NCI-H1930 (cell line): ENCODE measurements around the gene MINDY4.

Source experiments
- DNase-seq, 2 experiments: peaks; one replicate each; lab custom pipeline; 2025; lab: John Stamatoyannopoulos, UW

MINDY4 gene

DNA sequence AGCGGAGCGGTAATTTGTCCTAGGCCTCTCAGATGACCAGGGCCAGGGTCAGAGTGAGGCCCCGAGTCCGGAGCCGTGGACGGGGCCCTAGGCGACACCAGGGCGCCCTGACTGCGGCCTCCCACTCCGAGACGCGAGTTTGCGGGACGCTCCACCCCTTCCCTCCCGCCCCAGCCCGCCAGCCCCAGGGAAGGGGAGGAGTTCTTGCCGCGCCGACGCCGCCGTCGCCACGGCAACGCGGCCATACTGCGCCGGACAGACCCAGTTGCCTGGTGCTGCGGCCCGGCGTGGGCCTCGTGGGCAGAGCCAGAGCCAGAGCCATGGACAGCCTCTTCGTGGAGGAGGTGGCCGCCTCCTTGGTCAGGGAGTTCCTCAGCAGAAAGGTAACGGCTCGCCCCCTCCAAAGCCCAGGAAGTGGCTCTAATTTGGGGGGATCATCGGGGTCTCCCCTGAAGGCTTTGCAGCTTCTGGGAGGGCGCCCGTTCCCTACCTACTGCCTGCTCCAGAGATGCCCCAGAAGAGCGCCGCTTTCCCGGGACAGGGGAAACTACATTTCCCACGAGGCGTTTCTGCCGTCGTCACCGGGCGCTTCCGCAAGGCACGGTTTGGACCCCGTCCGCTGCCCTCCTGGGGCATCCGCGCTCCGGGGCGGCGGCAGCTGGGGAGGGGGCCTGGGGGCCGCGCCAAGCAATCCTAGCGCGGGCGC, at the start of gene MINDY4:
Gene MINDY4 (plus strand): TSS at position 244 of the 706 bp plus-strand sequence. CDS start 77 bp downstream, at position 321.
- DNase-seq = peak; percentile 68 to 78

DNA sequence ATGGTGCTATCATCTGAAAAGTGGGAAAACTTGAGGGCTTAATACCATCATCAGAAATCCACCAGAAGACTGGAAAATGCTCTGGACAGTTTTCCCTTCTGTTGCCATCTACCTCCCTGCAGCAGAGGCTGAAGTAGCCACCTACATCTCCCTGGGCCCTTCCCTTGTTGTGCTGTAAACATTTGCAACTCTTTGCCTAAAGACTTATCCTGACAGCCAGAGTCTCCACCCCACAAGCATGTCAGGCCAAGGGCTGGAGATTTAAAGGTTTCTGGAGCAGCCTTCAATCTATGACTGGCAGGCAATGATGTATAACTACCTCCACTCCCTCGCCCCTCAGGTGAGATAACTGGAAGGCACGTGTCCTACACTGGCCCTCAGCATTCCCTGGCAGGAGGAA, 49.0 kb upstream of the MINDY4 start:
- no peak for DNase-seq

DNA sequence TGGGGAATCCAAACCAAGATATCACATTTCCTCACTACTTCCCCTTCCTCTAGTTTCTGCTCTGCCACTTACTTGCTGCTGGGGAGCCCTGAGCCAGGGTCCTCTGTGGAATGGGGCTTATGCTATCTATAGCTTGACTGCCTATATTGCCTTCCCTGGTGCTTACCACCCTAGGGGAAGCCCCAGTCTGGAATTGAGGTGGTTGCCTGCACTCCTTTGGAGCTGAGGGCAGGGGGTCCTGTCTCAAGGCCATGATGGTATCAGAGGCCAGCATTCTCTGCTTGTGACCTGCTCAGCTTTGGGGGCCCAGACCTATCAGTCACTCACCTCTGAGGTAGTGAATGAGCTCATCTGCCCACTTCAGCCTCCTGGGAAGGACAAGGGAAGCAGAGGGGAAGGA, 48.5 kb upstream of the MINDY4 start:
- no peak for DNase-seq

GRCh38 chr7:30723776-30724175, 47.4 kb upstream of the MINDY4 start:
- no peak for DNase-seq

- DNase-seq = no peak
These were observed 44.8 kb upstream of the MINDY4 start for GRCh38 chr7:30726296-30727006.

GRCh38 chr7:30727061-30727945, 43.9 kb upstream of the MINDY4 start:
- no peak for DNase-seq

DNA sequence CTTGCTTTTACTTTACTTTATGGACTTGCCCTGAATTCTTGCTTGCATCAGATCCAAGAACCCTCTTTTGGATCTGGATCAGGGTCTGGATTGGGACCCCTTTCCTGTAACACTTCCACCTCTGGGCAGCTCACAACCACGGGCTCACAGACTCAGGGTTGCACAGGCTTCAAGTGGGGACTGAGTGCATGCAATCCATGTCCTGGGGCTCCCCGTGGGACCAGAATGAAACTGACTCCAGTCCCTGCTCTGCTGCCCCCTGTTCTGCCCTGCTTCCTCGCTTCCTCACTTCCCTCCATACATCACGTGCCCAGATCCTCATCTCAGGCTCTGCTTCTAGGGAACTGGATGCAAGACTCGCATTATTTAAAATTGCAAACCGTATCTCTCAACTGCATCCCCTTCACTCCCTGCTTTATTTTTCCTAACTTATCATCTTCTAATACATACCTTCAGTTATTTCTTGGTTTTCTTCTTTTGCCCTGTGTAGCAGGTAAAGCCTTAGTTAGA, 42.6 kb upstream of the MINDY4 start:
- no peak for DNase-seq

GRCh38 chr7:30729642-30730041, 41.6 kb upstream of the MINDY4 start:
- DNase-seq = no peak

GRCh38 chr7:30730097-30730496, 41.1 kb upstream of the MINDY4 start:
- DNase-seq = no peak

DNA sequence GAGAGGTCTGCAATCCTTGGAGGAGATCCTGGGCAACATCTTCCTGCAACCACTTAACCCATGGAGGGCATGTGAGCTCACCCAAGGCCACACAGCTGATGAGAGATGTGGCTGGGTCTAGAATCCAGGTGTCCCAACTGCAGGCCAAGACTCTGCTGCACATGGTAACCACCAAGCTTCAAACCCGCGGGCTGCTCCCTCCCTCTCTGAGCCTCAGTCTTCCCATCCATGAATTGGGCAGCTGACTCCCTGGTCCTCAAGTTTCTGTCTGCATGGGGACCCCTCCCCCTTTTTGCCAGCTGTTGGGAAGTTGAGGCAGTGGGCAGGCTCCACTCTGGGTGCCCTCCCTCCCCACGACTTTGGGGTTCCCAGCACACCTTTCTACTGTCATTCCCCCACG, 40.2 kb upstream of the MINDY4 start:
- DNase-seq = no peak

DNA sequence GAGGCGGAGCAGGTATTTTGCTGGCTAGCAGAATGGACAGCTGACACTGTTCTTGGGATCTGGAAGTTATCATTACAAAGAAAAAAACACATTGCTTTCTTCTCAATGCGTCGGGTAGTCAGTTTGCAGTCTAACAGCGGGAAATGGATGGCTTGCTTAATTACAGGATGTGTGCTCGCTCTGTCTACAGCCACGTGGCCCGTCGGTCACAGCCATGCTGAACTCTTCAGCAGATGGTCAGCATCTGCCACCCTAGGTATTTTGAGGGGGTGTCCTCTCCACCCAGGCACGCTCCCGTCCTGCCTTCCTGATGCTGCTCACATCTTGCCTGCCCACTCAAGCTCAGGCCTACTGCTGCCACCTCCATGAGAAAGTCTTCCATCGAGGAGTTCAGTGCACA, 39.6 kb upstream of the MINDY4 start:
- DNase-seq = no peak

DNA sequence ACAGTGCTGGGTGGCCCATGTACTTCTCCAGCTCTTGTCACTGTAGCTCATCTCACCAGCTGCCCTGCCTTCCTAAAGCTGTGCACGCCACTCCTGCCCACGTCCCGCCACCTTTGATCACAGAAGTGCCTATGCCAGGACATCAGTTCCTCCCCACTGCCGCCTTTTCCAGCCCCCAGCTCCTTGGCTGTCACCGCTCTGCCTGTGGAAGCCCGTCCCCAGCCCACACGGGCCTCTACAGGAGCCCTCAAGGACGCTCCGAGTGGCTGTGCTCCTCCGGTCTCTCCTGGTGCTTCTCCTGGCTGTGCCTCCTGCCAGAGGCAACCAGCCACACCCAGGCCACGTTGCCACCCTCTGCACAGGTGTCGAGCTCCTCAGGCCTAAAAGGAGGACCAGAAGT, 38.6 kb upstream of the MINDY4 start:
- no peak for DNase-seq

DNA sequence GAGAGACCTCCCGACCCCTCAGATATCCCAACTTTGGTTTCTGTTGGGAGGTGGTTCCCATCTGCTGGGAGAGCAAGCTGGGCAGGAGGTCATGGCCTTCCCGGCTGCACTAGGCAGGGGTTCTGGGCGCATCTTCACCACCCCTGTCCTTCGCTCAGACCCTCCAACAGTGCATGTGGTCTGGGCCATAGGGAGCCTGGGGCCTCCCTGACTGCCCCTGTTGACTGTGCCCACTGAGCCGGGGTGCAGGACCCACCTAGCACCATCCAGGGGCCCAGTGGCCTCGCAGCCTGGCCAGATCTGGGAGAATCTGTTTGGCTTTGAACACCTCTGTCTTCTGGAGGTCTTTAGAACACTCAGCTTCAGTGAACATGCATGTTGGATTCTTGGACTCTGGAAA, 38.0 kb upstream of the MINDY4 start:
- DNase-seq = no peak

DNA sequence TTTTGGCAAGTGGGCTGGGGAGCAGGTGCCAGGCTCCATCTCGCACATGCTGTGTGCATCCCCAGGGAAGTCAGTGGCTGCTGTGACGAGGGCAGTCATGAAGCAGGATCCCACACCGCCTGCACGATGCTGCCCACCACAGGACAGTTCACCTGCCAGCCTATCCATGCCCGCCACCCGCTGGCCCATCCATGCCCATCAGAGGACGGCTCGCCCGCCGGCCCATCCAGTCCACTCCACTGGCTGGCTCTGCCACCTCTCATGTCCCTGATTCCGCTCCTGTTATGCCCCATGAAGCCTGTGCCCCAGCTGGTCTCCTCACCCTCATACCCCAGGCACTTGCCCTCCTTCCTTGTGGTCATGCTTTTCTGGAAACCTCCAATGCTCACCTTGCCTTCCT, 37.5 kb upstream of the MINDY4 start:
- DNase-seq = no peak

DNA sequence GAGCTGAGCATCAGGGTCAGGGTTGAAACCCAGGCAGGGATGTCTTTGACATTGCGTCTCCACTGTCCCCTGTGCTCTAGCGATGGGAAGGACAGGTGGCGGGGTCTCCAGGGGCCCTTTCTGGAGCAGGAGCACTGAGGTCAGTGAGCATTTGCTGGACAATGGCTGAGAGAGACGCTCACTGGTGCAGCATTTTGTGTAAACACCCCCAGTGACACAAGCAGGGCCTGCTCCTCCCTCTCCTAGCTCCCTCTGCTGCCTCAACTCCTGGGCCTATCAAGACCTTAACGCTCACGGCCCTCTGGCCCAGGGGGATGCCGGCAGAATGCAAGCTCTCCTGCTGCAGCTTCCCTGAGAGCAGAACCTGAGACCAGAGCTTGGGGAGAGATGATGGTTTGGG, 36.7 kb upstream of the MINDY4 start:
- DNase-seq = no peak

DNA sequence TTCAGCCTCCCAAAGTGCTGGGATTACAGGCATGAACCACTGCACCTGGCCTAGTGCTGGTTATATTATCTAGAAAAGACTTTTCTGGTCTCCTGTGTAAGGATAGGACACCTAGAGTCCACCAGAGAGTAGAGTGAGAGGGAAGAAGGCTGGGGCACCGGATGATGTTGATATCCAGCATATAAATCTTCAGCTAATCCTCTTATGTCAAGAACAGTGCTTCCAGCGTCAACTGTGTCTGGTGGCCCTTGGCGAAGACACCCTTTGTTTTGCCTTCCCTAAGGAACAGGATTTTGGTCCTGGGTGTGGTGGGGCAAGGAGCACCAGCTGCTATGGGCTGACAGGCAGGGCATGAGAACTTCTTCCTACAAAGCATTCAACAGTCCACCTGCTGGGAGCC, 35.6 kb upstream of the MINDY4 start:
- no peak for DNase-seq

DNA sequence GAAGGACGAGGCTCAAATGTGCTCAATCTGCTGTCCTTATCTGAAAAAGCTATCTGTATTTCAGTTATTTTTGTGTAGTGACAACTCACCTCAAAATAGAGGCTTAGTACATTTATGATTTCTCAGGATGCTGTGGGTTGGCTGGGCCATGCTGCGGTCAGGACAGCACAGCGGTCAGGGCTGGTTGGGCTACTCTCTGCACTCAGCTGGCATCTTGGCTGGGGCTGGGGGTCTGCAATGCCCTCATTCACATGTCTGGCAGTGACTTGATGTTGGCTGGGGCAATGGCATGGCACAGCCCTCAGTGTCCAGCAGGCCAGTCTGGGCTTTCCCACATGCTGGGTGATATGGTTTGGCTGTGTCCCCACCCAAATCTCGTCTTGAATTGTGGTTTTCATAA, 34.9 kb upstream of the MINDY4 start:
- no peak for DNase-seq

GRCh38 chr7:30738026-30738915, 32.9 kb upstream of the MINDY4 start:
- no peak for DNase-seq

DNA sequence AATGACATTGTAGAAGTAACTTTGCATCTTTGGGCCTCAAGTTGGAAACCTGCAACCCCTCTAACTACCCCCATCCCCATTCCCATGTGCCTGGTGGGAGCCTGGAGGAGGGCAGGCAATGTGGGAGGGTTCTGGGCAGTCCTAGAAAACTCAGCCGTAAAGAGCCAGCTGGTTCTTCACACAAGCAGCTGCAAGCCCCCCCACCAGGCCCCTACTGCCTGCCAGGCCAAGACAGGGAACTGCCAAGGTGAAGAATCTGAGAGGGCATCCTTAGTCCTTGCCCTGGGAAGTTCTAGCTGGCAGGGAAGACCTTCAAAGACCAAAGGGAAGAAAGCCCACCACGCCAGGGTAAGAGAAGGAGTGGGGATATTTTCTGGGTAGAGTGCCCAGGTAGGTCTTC, 31.5 kb upstream of the MINDY4 start:
- DNase-seq = no peak

DNA sequence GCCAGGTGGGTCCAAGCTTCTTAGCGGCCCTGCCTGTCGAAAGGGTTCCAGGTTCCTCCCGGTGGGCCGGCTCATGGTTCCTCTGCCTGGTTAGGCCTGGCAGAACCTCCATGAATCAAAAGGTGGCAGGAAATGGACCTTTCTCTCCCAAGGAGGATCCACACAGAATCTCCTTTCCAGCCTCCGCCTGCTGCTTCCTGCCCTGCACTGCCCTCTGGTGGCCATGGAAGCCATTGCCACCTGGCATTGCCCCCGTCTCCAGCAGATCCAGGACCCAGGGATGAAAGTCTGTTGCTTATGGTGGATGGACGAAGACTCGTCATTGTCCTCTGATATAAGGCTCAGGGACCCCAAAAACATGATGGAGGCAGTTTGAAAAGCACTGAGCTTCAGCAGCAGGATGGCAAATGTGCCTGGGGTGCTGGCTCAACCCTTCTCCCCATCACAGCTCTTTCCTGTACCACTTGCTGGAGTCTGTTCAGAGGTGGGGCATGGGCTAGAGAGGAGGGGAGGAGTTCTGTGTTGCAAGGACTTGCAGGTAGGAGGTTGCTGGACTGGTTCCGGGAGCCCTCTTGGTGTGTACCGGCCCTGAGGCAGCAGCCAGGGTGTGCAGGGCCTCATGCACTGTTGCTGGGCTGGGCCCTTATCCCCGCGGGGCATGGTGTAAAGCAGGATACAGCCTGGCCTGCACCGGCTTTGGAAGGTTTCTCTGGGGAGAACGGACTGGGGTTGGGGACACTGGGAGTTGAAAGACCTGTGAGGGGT, 30.6 kb upstream of the MINDY4 start:
- DNase-seq = peak; percentile 39 to 48

- no peak for DNase-seq
These were observed 29.9 kb upstream of the MINDY4 start for GRCh38 chr7:30741289-30741688.
